H9 (cell line): ENCODE measurements around the gene CCS. TPM values are rescaled to one million over a fixed set of nuclear protein-coding genes. Genes with fewer than 3 reads are reported as not detected.

ENCODE experiments used
- DNase-seq: peaks from one replicate; pipeline ENCODE4 v3.0.0-alpha.2; 2017
- H2AFZ ChIP-seq: one replicate; pipeline ENCODE4 v1.6.1; 2013; ENCODE audit warnings: mild to moderate bottlenecking, low read length, control low read depth, moderate library complexity
- H2AK5ac ChIP-seq: 2 replicates; pipeline ENCODE4 v1.6.1; 2013; ENCODE audit warnings: low read length, control low read depth, mixed read lengths; ENCODE audit not compliant: insufficient read length
- H2BK120ac ChIP-seq: one replicate; pipeline ENCODE4 v1.6.1; 2013; ENCODE audit warnings: low read depth, mild to moderate bottlenecking, low read length, control low read depth, inconsistent platforms; ENCODE audit not compliant: poor library complexity, severe bottlenecking
- H2BK12ac ChIP-seq: 2 replicates; pipeline ENCODE4 v1.6.1; 2013; ENCODE audit warnings: low read length, control low read depth, mixed read lengths, low read depth; ENCODE audit not compliant: insufficient read length
- H2BK15ac ChIP-seq: 2 replicates; pipeline ENCODE4 v1.6.1; 2013; ENCODE audit warnings: low read depth, low read length, control low read depth
- H2BK20ac ChIP-seq: one replicate; pipeline ENCODE4 v1.6.1; 2013; ENCODE audit warnings: low read depth, mild to moderate bottlenecking, low read length, control low read depth, inconsistent platforms; ENCODE audit not compliant: poor library complexity, severe bottlenecking
- H2BK5ac ChIP-seq: 2 replicates; pipeline ENCODE4 v1.6.1; 2013; ENCODE audit warnings: low read length, control low read depth, mixed read lengths; ENCODE audit not compliant: insufficient read length
- H3K14ac ChIP-seq: 2 replicates; pipeline ENCODE4 v1.6.1; 2013; ENCODE audit warnings: low read length, control low read depth; ENCODE audit not compliant: insufficient read depth
- H3K18ac ChIP-seq: 2 replicates; pipeline ENCODE4 v1.6.1; 2013; ENCODE audit warnings: low read depth, mild to moderate bottlenecking, mixed read lengths, low read length, control low read depth; ENCODE audit not compliant: insufficient read length
- H3K23ac ChIP-seq: 2 replicates; pipeline ENCODE4 v1.6.1; 2013; ENCODE audit warnings: low read length, control low read depth, mixed read lengths, low read depth; ENCODE audit not compliant: insufficient read length
- H3K23me2 ChIP-seq: 2 replicates; pipeline ENCODE4 v1.6.1; 2013; ENCODE audit warnings: low read depth, mild to moderate bottlenecking, mixed read lengths, low read length, control low read depth; ENCODE audit not compliant: insufficient read length, poor library complexity, severe bottlenecking
- H3K27ac ChIP-seq: 2 replicates; pipeline ENCODE4 v1.5.1; 2013; ENCODE audit warnings: low read length, control low read depth, mixed read lengths, low read depth; ENCODE audit not compliant: insufficient read length
- H3K27me3 ChIP-seq: 2 replicates; pipeline ENCODE4 v1.6.1; 2013; ENCODE audit warnings: low read length, control low read depth, inconsistent platforms; ENCODE audit not compliant: insufficient read depth
- H3K4ac ChIP-seq: 2 replicates; pipeline ENCODE4 v1.6.1; 2013; ENCODE audit warnings: low read depth, mild to moderate bottlenecking, control low read depth, inconsistent platforms, low read length, moderate library complexity
- H3K4me1 ChIP-seq: 2 replicates; pipeline ENCODE4 v1.6.1; 2013; ENCODE audit warnings: low read length, control low read depth, inconsistent platforms; ENCODE audit not compliant: insufficient read depth
- H3K4me2 ChIP-seq: 2 replicates; pipeline ENCODE4 v1.6.1; 2013; ENCODE audit warnings: low read length, control low read depth, mixed read lengths; ENCODE audit not compliant: insufficient read length, insufficient read depth
- H3K56ac ChIP-seq: 2 replicates; pipeline ENCODE4 v1.6.1; 2013; ENCODE audit warnings: low read depth, mild to moderate bottlenecking, mixed read lengths, low read length, control low read depth; ENCODE audit not compliant: insufficient read length
- H3K79me1 ChIP-seq: 2 replicates; pipeline ENCODE4 v1.6.1; 2013; ENCODE audit warnings: low read depth, mild to moderate bottlenecking, moderate library complexity, low read length, control low read depth, inconsistent platforms; ENCODE audit not compliant: insufficient read depth, poor library complexity, severe bottlenecking
- H3K79me2 ChIP-seq: 2 replicates; pipeline ENCODE4 v1.6.1; 2013; ENCODE audit warnings: low read length, control low read depth, inconsistent platforms; ENCODE audit not compliant: insufficient read depth
- H3K9ac ChIP-seq: 2 replicates; pipeline ENCODE4 v1.6.1; 2013; ENCODE audit warnings: low read length, control low read depth, mixed read lengths; ENCODE audit not compliant: insufficient read length; ENCODE audit errors: extremely low read depth
- H3K9me3 ChIP-seq: one replicate; pipeline ENCODE4 v1.6.1; 2013; ENCODE audit warnings: low read depth, low read length, inconsistent platforms; ENCODE audit not compliant: control insufficient read depth
- H3T11ph ChIP-seq: one replicate; pipeline ENCODE4 v1.6.1; 2013; ENCODE audit warnings: mild to moderate bottlenecking, low read length, control low read depth, inconsistent platforms
- H4K20me1 ChIP-seq: one replicate; pipeline ENCODE4 v1.6.1; 2013; ENCODE audit not compliant: control insufficient read depth, insufficient read length, insufficient read depth
- H4K5ac ChIP-seq: 2 replicates; pipeline ENCODE4 v1.6.1; 2013; ENCODE audit warnings: low read depth, mild to moderate bottlenecking, mixed read lengths, low read length, control low read depth; ENCODE audit not compliant: insufficient read length
- H4K8ac ChIP-seq: replicated peaks from 2 replicates; pipeline ENCODE4 v1.6.1; 2013; ENCODE audit warnings: low read length, control low read depth, mixed read lengths, low read depth; ENCODE audit not compliant: insufficient read length
- H4K91ac ChIP-seq: 2 replicates; pipeline ENCODE4 v1.6.1; 2013; ENCODE audit warnings: low read depth, mild to moderate bottlenecking, moderate library complexity, mixed read lengths, low read length, control low read depth; ENCODE audit not compliant: insufficient read length
- H3K27ac Mint-ChIP-seq, 3 experiments: 2 replicates in 2 of 3; 3 replicates in 1 of 3; pipeline ENCODE4 v1.8.0; 2020 to 2021; ENCODE audit warnings: mixed read lengths in 3 of 3, mild to moderate bottlenecking in 1 of 3, moderate library complexity in 1 of 3
- H3K27me3 Mint-ChIP-seq: 2 replicates; pipeline ENCODE4 v1.8.0; 2021; ENCODE audit warnings: low read depth, mild to moderate bottlenecking, moderate library complexity, mixed read lengths
- H3K36me3 Mint-ChIP-seq, 3 experiments: 2 replicates in 2 of 3; 3 replicates in 1 of 3; pipeline ENCODE4 v1.8.0; 2020 to 2021; ENCODE audit warnings: low read depth in 3 of 3, mixed read lengths in 3 of 3; ENCODE audit not compliant: insufficient read depth in 1 of 3
- H3K4me1 Mint-ChIP-seq, 2 experiments: 2 replicates each; pipeline ENCODE4 v1.8.0; 2020; ENCODE audit warnings: mixed read lengths in 2 of 2
- H3K4me3 Mint-ChIP-seq, 2 experiments: 2 replicates in 1 of 2; 3 replicates in 1 of 2; pipeline ENCODE4 v1.8.0; 2020 to 2021; ENCODE audit warnings: mild to moderate bottlenecking in 2 of 2, mixed read lengths in 2 of 2, moderate library complexity in 1 of 2
- H3K9me3 Mint-ChIP-seq, 2 experiments: 2 replicates in 1 of 2; 3 replicates in 1 of 2; pipeline ENCODE4 v1.8.0; 2020; ENCODE audit warnings: mild to moderate bottlenecking in 2 of 2, mixed read lengths in 2 of 2, moderate library complexity in 1 of 2
- WGBS: extraction: QIAGEN DNeasy Blood & Tissue Kit; methylation state at CpG from one replicate; pipeline ENCODE4 v1.1.7; 2013; ENCODE audit warnings: missing lambda C conversion rate, low lambda C conversion rate, mixed read lengths; ENCODE audit not compliant: insufficient read length; ENCODE audit errors: extremely low coverage; 5-methylcytosine and 5-hydroxymethylcytosine counted together
- total RNA-seq: library from RNA; stranded (reverse); gene quantifications from 2 replicates; pipeline ENCODE4 v1.2.1, GENCODE V29; 2021
- TF ChIP-seq, protein P1 (sequence below): fragments of 200-600 bp; sonication (generic); conservative IDR thresholded peaks from 3 replicates; pipeline ENCODE4 v1.8.0; 2021; ENCODE audit warnings: antibody characterized with exemption, mild to moderate bottlenecking

The CCS gene
- total RNA-seq, 1 experiment from 2014 or later: 61.1 TPM

DNA sequence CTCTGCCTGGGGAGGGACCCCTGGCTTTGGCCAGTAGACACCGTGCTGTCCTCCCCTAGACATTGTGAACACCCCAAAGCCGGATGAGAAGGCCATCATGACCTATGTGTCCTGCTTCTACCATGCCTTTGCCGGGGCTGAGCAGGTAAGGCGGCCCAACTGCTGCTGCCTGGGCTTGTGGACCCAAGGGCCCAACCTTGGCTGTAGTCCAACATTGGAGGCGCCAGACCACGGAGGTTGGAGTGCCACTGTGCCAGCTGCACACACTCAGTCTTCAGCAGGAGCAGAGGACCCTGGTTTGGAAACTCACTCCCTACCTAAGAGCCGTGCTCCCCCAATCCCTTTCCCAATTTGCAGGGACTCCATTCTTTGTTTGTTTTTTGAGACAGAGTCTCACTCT is 36.9 kb upstream of the CCS start:
- Histone ChIP-seq H3K4ac (no peak overlapping the region), H4K5ac (no peak overlapping the region), H3K4me1 (no peaks in the 10 kb centered on the region), H4K20me1 (no peaks in the 10 kb centered on the region), H2BK5ac (no peak overlapping the region), H2BK15ac (no peak overlapping the region), H2AK5ac (no peak overlapping the region), H2BK120ac (no peak overlapping the region), H3K27ac (no peak overlapping the region), H3T11ph (no peak overlapping the region), H4K91ac (no peak overlapping the region), H3K79me2 (no peaks in the 10 kb centered on the region), H2BK20ac (no peak overlapping the region), H3K79me1 (no peaks in the 10 kb centered on the region), H3K9ac (no peak overlapping the region), H4K8ac (no peak overlapping the region), H3K18ac (no peak overlapping the region), H3K4me2 (no peak overlapping the region), H3K23ac (no peak overlapping the region), H3K27me3 (no peaks in the 10 kb centered on the region), H3K14ac (no peak overlapping the region), H3K9me3 (no peaks in the 10 kb centered on the region), H2AFZ (no peak overlapping the region), H3K56ac (no peak overlapping the region), H3K23me2 (peaks cover 2% of the 10 kb centered on the region), H2BK12ac (no peak overlapping the region)
- WGBS: no CpG with 5 or more reads among the region's 7 CpGs
- no peak overlapping the region for H3K4me3 Mint-ChIP-seq
- TF ChIP-seq, protein P1, sequence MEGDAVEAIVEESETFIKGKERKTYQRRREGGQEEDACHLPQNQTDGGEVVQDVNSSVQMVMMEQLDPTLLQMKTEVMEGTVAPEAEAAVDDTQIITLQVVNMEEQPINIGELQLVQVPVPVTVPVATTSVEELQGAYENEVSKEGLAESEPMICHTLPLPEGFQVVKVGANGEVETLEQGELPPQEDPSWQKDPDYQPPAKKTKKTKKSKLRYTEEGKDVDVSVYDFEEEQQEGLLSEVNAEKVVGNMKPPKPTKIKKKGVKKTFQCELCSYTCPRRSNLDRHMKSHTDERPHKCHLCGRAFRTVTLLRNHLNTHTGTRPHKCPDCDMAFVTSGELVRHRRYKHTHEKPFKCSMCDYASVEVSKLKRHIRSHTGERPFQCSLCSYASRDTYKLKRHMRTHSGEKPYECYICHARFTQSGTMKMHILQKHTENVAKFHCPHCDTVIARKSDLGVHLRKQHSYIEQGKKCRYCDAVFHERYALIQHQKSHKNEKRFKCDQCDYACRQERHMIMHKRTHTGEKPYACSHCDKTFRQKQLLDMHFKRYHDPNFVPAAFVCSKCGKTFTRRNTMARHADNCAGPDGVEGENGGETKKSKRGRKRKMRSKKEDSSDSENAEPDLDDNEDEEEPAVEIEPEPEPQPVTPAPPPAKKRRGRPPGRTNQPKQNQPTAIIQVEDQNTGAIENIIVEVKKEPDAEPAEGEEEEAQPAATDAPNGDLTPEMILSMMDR: no peak
- peaks cover 0 to 6% of the 10 kb centered on the region in 2 experiments; a peak in 1 of 4 replicates for H3K4me1 Mint-ChIP-seq
- H3K36me3 Mint-ChIP-seq: peaks cover 17 to 72% (median 65%) of the 10 kb centered on the region in 3 experiments; a peak in 6 of 7 replicates
- no peaks in the 10 kb centered on the region; a peak in 1 of 5 replicates for H3K9me3 Mint-ChIP-seq
- no peak overlapping the region for H3K27ac Mint-ChIP-seq
- DNase-seq: no peak
- H3K27me3 Mint-ChIP-seq: no peaks in the 10 kb centered on the region
